Measurements from ENCODE around the gene SFXN1.

GRCh38 chr5:175521313-175521833 lies 43.0 kb downstream of the SFXN1 start:
- TF ChIP-seq EZH2 (IDR thresholded peaks at IDR 0.05; ENCODE audit: insufficient read depth, poor library complexity, severe bottlenecking) (no peak), EZH2phosphoT487 (IDR thresholded peaks at IDR 0.05; ENCODE audit: insufficient read depth, low read depth) (no peak)
